Regular cardiac myocyte (primary cell): ENCODE results near the gene SKA2. TPM values are rescaled to one million over a fixed set of nuclear protein-coding genes. Genes with fewer than 3 reads are reported as not detected.

Experiments
- total RNA-seq: library from RNA; depleted of rRNA; stranded (reverse); fragments of >200 nt; gene quantifications from 2 replicates; pipeline ENCODE4 v1.2.3, GENCODE V29; 2014

The SKA2 gene, protein sequence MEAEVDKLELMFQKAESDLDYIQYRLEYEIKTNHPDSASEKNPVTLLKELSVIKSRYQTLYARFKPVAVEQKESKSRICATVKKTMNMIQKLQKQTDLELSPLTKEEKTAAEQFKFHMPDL
- total RNA-seq: 37.5 and 89.1 TPM in 2 replicates

DNA sequence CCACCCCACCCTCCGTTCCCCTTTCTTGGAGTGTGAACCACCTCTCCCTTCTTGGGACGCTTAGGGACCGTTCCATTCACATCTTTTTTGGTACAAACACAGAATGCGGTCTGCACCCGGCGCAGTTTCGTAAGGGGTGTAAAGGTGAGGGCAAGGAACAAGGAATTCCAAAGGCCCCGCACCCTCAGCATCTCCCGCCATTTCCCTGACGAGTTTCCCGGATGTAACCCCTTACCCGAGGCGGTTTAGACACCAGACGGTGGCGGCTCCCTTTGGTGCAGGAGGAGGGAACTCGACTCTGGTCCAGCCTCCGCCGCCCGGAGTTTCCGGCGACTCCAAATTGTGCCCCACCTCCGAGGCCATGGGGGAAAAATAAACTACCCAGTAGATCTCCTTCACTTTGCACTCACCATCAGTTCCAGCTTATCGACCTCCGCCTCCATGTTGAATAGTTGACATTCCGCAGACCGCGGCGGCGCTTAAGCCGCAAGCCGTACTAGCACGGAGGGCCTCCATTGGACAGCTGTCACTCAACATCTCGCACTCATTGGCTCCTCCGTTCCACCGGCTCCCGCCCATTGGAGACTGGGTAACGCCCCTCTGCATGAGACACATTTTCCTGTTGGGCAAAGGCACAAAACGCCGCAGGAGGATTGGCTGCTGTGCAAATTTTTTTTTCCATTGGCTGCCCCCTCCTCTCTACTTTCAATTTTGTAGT is at the start of gene SKA2:
SKA2 (minus strand) TSS at position 466 of the 718 bp plus-strand sequence; CDS start at position 443, 23 bp downstream.

GRCh38 chr17:59155439-59156177 is 622 bp upstream of the SKA2 start, which contains the start of gene PRR11:
Gene PRR11 (plus strand): TSS chr17:59155746. CDS start chr17:59169753, 14,007 bp downstream.

GRCh38 chr17:59106463-59107305 is 48.3 kb downstream of the SKA2 start, which contains the start of gene TRIM37:
Gene TRIM37 (minus strand): TSS chr17:59106880. CDS start chr17:59106461, 419 bp downstream.

Other genes with a start within 250 kb of the SKA2 start
- 41.4 and 78.9 TPM in 2 replicates for gene TRIM37, start 48.3 kb downstream of the SKA2 start, total RNA-seq
- gene PRR11, start 560 bp upstream of the SKA2 start, total RNA-seq: 2.3 and 19.9 TPM in 2 replicates
- 20.9 and 22.2 TPM in 2 replicates for gene SMG8, start 54.8 kb upstream of the SKA2 start, total RNA-seq
- 0.96 and 1.7 TPM in 2 replicates for gene GDPD1, start 65.3 kb upstream of the SKA2 start, total RNA-seq
- 7.7 and 31.6 TPM in 2 replicates for gene YPEL2, start 176.5 kb upstream of the SKA2 start, total RNA-seq